IPS DF 6.9 (cell line): Measurements from ENCODE around the gene NUP93.

ENCODE experiments used
- DNase-seq: peaks from one replicate; pipeline ENCODE4 v3.0.0-alpha.2; 2013; ENCODE audit warnings: low read depth, low spot score
- H3K27ac ChIP-seq: one replicate; pipeline ENCODE4 v1.5.1; 2013; ENCODE audit warnings: low read length, control low read depth
- H3K27me3 ChIP-seq: 2 replicates; pipeline ENCODE4 v1.6.1; 2013; ENCODE audit warnings: mild to moderate bottlenecking, low read length; ENCODE audit not compliant: control insufficient read depth, insufficient read depth
- H3K36me3 ChIP-seq: 2 replicates; pipeline ENCODE4 v1.6.1; 2013; ENCODE audit warnings: low read length; ENCODE audit not compliant: control insufficient read depth, insufficient read depth
- H3K4me1 ChIP-seq: 2 replicates; pipeline ENCODE4 v1.6.1; 2013; ENCODE audit warnings: low read length; ENCODE audit not compliant: control insufficient read depth, insufficient read depth
- H3K4me3 ChIP-seq: 2 replicates; pipeline ENCODE4 v1.5.1; 2013; ENCODE audit warnings: mild to moderate bottlenecking, low read length
- H3K9me3 ChIP-seq: 2 replicates; pipeline ENCODE4 v1.6.1; 2013; ENCODE audit warnings: low read length, inconsistent platforms; ENCODE audit not compliant: control insufficient read depth, insufficient read depth
- WGBS: extraction: QIAGEN DNeasy Blood & Tissue Kit; methylation state at CpG from one replicate; pipeline ENCODE4 v1.1.7; 2013; ENCODE audit warnings: mixed read lengths, missing lambda C conversion rate; ENCODE audit not compliant: insufficient read length, insufficient coverage; 5-methylcytosine and 5-hydroxymethylcytosine counted together

Gene NUP93

GRCh38 chr16:56690420-56691122 lies 39.4 kb upstream of the NUP93 start:
- Histone ChIP-seq H3K4me1 (no peaks in the 10 kb centered on the region), H3K9me3 (no peaks in the 10 kb centered on the region), H3K36me3 (no peaks in the 10 kb centered on the region), H3K27ac (no peak overlapping the region), H3K27me3 (no peaks in the 10 kb centered on the region), H3K4me3 (no peak overlapping the region)
- DNase-seq, result no peak
- WGBS, result no CpG with 5 or more reads among the region's 4 CpGs

- WGBS, result no CpG with 5 or more reads among the region's 4 CpGs
- Histone ChIP-seq H3K36me3 (no peaks in the 10 kb centered on the region), H3K9me3 (no peaks in the 10 kb centered on the region), H3K27me3 (no peaks in the 10 kb centered on the region), H3K4me1 (no peaks in the 10 kb centered on the region), H3K27ac (no peak overlapping the region), H3K4me3 (no peak overlapping the region)
- no peak for DNase-seq
These were observed 38.0 kb upstream of the NUP93 start for GRCh38 chr16:56691885-56692284.

- no peaks in the 10 kb centered on the region for H3K4me1 ChIP-seq
- WGBS, result no CpG with 5 or more reads among the region's 1 CpG
- no peak overlapping the region for H3K27ac ChIP-seq
- no peak overlapping the region for H3K4me3 ChIP-seq
- peaks cover 2% of the 10 kb centered on the region; the same call in 1 of the 2 replicates for H3K9me3 ChIP-seq
- no peak for DNase-seq
- H3K36me3 ChIP-seq, result no peaks in the 10 kb centered on the region
- no peaks in the 10 kb centered on the region for H3K27me3 ChIP-seq
These were observed 34.7 kb upstream of the NUP93 start for GRCh38 chr16:56695246-56695645.

GRCh38 chr16:56697456-56698155 lies 32.3 kb upstream of the NUP93 start:
- H3K36me3 ChIP-seq, result no peaks in the 10 kb centered on the region
- H3K27ac ChIP-seq, result no peak overlapping the region
- peaks cover 2% of the 10 kb centered on the region; the same call in 1 of the 2 replicates for H3K9me3 ChIP-seq
- H3K4me1 ChIP-seq, result no peaks in the 10 kb centered on the region
- H3K4me3 ChIP-seq, result no peak overlapping the region
- no peak for DNase-seq
- H3K27me3 ChIP-seq, result no peaks in the 10 kb centered on the region
- no CpG with 5 or more reads among the region's 5 CpGs for WGBS

- Histone ChIP-seq H3K36me3 (no peaks in the 10 kb centered on the region), H3K4me3 (no peak overlapping the region), H3K4me1 (no peaks in the 10 kb centered on the region), H3K27me3 (no peaks in the 10 kb centered on the region), H3K9me3 (peaks cover 2% of the 10 kb centered on the region; the same call in 1 of the 2 replicates), H3K27ac (no peak overlapping the region)
- no CpG with 5 or more reads among the region's 1 CpG for WGBS
- no peak for DNase-seq
These were observed 29.7 kb upstream of the NUP93 start for GRCh38 chr16:56700195-56700594.

GRCh38 chr16:56700631-56701030 lies 29.3 kb upstream of the NUP93 start:
- H3K36me3 ChIP-seq, result no peaks in the 10 kb centered on the region
- DNase-seq, result no peak
- no peaks in the 10 kb centered on the region for H3K27me3 ChIP-seq
- no CpG with 5 or more reads among the region's 1 CpG for WGBS
- no peak overlapping the region for H3K4me3 ChIP-seq
- no peak overlapping the region for H3K27ac ChIP-seq
- peaks cover 2% of the 10 kb centered on the region; the same call in 1 of the 2 replicates for H3K9me3 ChIP-seq
- no peaks in the 10 kb centered on the region for H3K4me1 ChIP-seq

GRCh38 chr16:56701534-56701933 lies 28.4 kb upstream of the NUP93 start:
- no CpG with 5 or more reads among the region's 7 CpGs for WGBS
- Histone ChIP-seq H3K36me3 (no peaks in the 10 kb centered on the region), H3K27ac (no peak overlapping the region), H3K4me3 (no peak overlapping the region), H3K4me1 (no peaks in the 10 kb centered on the region), H3K9me3 (peaks cover 2% of the 10 kb centered on the region; the same call in 1 of the 2 replicates), H3K27me3 (no peaks in the 10 kb centered on the region)
- no peak for DNase-seq

GRCh38 chr16:56702836-56703235 lies 27.1 kb upstream of the NUP93 start:
- no peaks in the 10 kb centered on the region for H3K27me3 ChIP-seq
- no peak overlapping the region for H3K4me3 ChIP-seq
- no peaks in the 10 kb centered on the region for H3K36me3 ChIP-seq
- H3K27ac ChIP-seq, result no peak overlapping the region
- WGBS, result no CpG with 5 or more reads among the region's 5 CpGs
- no peaks in the 10 kb centered on the region for H3K4me1 ChIP-seq
- H3K9me3 ChIP-seq, result no peaks in the 10 kb centered on the region
- DNase-seq, result no peak

DNA sequence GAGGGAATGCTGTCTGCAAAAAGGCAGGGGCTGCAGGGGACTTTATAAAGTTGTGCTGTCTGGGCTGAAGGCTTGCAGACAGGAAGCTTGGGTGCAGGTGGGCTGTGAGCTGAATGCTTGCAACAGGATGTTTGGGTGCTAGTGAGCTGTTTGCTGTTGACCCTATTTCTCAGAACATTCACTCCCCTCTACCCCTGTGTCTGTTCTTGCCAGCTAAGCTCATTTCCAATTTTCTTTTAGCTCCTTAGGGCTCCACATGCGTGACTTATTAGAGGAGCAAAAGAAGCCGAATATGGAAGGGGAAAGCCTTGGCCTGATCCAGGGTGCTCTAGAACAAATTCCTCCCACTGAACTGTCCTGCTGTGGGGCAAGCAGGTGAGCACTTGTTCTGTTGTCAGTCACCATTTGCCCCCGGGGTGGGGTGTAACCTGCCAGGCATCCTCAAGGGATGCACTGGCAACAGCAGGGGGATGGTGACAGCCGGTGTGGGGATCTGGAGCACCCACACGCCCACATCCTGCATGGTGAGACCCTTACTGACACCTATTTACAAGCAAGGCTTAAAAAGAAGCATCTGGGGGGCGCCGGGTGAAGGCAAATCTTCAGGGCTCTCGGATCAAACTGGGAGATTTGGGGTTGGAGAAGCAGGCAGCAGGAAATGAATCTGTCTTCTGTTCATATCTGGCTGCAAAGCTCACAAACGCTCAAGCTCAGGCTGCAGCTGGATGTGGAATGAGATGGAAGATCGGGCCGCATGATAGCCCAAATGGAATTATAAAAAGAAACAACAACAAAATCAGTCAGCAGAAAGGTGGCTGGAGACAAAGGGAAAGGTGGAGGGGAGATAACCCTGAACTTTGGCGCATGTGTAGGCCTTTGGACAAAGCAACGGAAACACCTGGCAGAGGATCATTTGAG lies 21.1 kb upstream of the NUP93 start:
- Histone ChIP-seq H3K4me3 (no peak overlapping the region), H3K36me3 (no peaks in the 10 kb centered on the region), H3K9me3 (no peaks in the 10 kb centered on the region), H3K27me3 (no peaks in the 10 kb centered on the region), H3K27ac (no peak overlapping the region), H3K4me1 (no peaks in the 10 kb centered on the region)
- WGBS, result no CpG with 5 or more reads among the region's 13 CpGs
- no peak for DNase-seq

GRCh38 chr16:56709443-56710040 lies 20.4 kb upstream of the NUP93 start:
- no peak overlapping the region for H3K27ac ChIP-seq
- H3K27me3 ChIP-seq, result no peaks in the 10 kb centered on the region
- no peak overlapping the region for H3K4me3 ChIP-seq
- no peak for DNase-seq
- WGBS, result no CpG with 5 or more reads among the region's 4 CpGs
- no peaks in the 10 kb centered on the region for H3K9me3 ChIP-seq
- H3K36me3 ChIP-seq, result no peaks in the 10 kb centered on the region
- H3K4me1 ChIP-seq, result no peaks in the 10 kb centered on the region
